H1 (cell line): ENCODE measurements around the gene C15orf61. TPM values are rescaled to one million over a fixed set of nuclear protein-coding genes. Genes with fewer than 3 reads are reported as not detected.

Experiments used
- HDAC2 ChIP-seq, 2 experiments: fragments of 300-600 bp in 1 of 2; sonication (generic) in 1 of 2; IDR thresholded peaks; 2 replicates each; pipeline ENCODE4 v1.6.1; 2011 to 2012; ENCODE audit warnings: low read depth in 2 of 2, low read length in 2 of 2, mild to moderate bottlenecking in 2 of 2, moderate library complexity in 2 of 2, borderline replicate concordance in 1 of 2, inconsistent platforms in 1 of 2
- POU5F1 ChIP-seq: IDR thresholded peaks from 2 replicates; pipeline ENCODE4 v1.6.1; 2011; ENCODE audit warnings: low read depth, mild to moderate bottlenecking, low read length, moderate library complexity
- SIRT6 ChIP-seq: IDR thresholded peaks from one replicate; pipeline ENCODE4 v1.7.1; 2012; ENCODE audit warnings: low read length, inconsistent platforms
- SRF ChIP-seq: IDR thresholded peaks from 2 replicates; pipeline ENCODE4 v1.6.1; 2011; ENCODE audit warnings: mild to moderate bottlenecking, low read depth, low read length, moderate library complexity
- TAF1 ChIP-seq: IDR thresholded peaks from 2 replicates; pipeline ENCODE4 v1.6.1; 2011; ENCODE audit warnings: mild to moderate bottlenecking, low read depth, low read length
- ZNF274 ChIP-seq: IDR thresholded peaks from 2 replicates; pipeline ENCODE4 v1.7.0; 2012; ENCODE audit warnings: low read length, borderline replicate concordance; ENCODE audit errors: extremely low read depth
- polyA plus RNA-seq, 7 experiments: library from polyadenylated mRNA; depleted of rRNA in 3 of 7; stranded (reverse) in 5 of 7; unstranded in 2 of 7; fragments of >200 nt in 5 of 7; fragments of 200-250 nt in 2 of 7; gene quantifications; 1 replicate in 5 of 7; 2 replicates in 1 of 7; 4 replicates in 1 of 7; pipeline versions ENCODE4 v1.2.1 to v1.2.3, GENCODE V29; 2011 to 2013; ENCODE audit warnings: missing spikeins in 2 of 7, mixed read lengths in 2 of 7
- total RNA-seq: library from RNA; stranded (reverse); fragmentation: NEBNext Ultra II Directional; extraction: Animal tissue kit (Norgen Biotek cat#: 25700); gene quantifications from 2 replicates; pipeline ENCODE4 v1.2.1, GENCODE V29; 2021
- TF ChIP-seq, protein P1 (sequence below): fragments of 300-600 bp; sonication (generic); IDR thresholded peaks from 2 replicates; pipeline ENCODE4 v1.7.1; 2012; ENCODE audit warnings: low read length, moderate library complexity, mild to moderate bottlenecking, inconsistent platforms; ENCODE audit not compliant: insufficient replicate concordance
- TF ChIP-seq, protein P2 (sequence below): IDR thresholded peaks from 2 replicates; pipeline ENCODE4 v1.6.1; 2011; ENCODE audit warnings: low read depth, mild to moderate bottlenecking, low read length; ENCODE audit not compliant: insufficient read depth

Gene C15orf61
- total and polyA plus RNA-seq, 2 of the 8 experiments (the other 6 are each of a cell fraction or from before 2014, with no cell fraction given) = 1.7 to 2.0 TPM

DNA sequence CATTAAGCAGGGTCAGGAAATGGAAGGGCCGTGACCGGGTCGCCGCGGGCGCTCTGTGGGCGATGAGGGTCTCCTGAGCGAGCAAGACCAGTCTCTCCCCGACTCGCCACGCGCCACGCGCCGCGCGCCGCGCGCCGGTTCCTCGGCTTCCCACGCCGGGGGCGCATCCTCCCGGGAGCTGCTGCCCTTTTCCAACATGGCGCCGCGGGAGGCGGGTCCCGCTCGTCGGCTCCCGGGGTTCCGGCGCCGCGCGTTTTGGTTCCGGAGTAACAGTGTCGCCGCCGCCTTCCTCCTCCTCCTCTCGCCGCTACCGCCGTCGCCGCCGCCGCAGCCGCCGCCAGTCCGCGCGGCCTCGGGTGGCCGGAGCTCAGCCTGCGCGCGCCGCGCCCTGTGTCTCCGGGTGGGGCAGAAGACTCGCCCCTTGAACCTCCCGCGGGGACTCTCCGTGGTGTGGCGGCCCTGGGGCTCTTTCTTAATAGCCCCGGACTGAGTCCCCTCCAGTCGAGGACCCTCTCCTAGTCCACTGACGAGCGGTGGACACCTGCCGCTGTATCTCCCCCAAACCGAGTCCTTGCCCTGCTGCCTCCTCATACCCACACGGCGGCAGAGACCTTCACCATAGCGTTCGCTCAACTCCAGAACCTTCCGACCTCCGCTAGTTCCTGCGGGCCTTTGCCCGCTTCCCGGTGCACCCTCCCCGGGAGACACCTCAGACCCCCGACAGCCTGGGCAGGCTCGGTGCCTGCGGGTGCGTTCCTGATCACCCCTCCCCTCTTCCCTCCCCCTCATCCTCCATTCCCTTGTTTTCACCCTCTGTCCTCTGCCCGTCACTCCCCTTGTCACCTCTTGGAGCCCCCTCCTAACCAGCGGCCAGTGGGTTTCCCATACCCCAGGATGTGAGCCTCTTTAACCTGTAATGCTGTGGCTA, 21.8 kb downstream of the C15orf61 start, which contains the start of gene MAP2K5 (continued):
- TF ChIP-seq, protein P1, sequence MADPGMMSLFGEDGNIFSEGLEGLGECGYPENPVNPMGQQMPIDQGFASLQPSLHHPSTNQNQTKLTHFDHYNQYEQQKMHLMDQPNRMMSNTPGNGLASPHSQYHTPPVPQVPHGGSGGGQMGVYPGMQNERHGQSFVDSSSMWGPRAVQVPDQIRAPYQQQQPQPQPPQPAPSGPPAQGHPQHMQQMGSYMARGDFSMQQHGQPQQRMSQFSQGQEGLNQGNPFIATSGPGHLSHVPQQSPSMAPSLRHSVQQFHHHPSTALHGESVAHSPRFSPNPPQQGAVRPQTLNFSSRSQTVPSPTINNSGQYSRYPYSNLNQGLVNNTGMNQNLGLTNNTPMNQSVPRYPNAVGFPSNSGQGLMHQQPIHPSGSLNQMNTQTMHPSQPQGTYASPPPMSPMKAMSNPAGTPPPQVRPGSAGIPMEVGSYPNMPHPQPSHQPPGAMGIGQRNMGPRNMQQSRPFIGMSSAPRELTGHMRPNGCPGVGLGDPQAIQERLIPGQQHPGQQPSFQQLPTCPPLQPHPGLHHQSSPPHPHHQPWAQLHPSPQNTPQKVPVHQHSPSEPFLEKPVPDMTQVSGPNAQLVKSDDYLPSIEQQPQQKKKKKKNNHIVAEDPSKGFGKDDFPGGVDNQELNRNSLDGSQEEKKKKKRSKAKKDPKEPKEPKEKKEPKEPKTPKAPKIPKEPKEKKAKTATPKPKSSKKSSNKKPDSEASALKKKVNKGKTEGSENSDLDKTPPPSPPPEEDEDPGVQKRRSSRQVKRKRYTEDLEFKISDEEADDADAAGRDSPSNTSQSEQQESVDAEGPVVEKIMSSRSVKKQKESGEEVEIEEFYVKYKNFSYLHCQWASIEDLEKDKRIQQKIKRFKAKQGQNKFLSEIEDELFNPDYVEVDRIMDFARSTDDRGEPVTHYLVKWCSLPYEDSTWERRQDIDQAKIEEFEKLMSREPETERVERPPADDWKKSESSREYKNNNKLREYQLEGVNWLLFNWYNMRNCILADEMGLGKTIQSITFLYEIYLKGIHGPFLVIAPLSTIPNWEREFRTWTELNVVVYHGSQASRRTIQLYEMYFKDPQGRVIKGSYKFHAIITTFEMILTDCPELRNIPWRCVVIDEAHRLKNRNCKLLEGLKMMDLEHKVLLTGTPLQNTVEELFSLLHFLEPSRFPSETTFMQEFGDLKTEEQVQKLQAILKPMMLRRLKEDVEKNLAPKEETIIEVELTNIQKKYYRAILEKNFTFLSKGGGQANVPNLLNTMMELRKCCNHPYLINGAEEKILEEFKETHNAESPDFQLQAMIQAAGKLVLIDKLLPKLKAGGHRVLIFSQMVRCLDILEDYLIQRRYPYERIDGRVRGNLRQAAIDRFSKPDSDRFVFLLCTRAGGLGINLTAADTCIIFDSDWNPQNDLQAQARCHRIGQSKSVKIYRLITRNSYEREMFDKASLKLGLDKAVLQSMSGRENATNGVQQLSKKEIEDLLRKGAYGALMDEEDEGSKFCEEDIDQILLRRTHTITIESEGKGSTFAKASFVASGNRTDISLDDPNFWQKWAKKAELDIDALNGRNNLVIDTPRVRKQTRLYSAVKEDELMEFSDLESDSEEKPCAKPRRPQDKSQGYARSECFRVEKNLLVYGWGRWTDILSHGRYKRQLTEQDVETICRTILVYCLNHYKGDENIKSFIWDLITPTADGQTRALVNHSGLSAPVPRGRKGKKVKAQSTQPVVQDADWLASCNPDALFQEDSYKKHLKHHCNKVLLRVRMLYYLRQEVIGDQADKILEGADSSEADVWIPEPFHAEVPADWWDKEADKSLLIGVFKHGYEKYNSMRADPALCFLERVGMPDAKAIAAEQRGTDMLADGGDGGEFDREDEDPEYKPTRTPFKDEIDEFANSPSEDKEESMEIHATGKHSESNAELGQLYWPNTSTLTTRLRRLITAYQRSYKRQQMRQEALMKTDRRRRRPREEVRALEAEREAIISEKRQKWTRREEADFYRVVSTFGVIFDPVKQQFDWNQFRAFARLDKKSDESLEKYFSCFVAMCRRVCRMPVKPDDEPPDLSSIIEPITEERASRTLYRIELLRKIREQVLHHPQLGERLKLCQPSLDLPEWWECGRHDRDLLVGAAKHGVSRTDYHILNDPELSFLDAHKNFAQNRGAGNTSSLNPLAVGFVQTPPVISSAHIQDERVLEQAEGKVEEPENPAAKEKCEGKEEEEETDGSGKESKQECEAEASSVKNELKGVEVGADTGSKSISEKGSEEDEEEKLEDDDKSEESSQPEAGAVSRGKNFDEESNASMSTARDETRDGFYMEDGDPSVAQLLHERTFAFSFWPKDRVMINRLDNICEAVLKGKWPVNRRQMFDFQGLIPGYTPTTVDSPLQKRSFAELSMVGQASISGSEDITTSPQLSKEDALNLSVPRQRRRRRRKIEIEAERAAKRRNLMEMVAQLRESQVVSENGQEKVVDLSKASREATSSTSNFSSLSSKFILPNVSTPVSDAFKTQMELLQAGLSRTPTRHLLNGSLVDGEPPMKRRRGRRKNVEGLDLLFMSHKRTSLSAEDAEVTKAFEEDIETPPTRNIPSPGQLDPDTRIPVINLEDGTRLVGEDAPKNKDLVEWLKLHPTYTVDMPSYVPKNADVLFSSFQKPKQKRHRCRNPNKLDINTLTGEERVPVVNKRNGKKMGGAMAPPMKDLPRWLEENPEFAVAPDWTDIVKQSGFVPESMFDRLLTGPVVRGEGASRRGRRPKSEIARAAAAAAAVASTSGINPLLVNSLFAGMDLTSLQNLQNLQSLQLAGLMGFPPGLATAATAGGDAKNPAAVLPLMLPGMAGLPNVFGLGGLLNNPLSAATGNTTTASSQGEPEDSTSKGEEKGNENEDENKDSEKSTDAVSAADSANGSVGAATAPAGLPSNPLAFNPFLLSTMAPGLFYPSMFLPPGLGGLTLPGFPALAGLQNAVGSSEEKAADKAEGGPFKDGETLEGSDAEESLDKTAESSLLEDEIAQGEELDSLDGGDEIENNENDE = no peak
- TF ChIP-seq HDAC2 (IDR thresholded peaks at IDR 0.05; ENCODE audit: borderline replicate concordance in 1 of 2, low read depth in 2 of 2, low read length in 2 of 2) = no peak; a peak in 1 of 4 replicates
- TF ChIP-seq TAF1 = peak; percentile 70
- TF ChIP-seq SIRT6 = no peak
- TF ChIP-seq ZNF274 = no peak
- TF ChIP-seq, protein P2, sequence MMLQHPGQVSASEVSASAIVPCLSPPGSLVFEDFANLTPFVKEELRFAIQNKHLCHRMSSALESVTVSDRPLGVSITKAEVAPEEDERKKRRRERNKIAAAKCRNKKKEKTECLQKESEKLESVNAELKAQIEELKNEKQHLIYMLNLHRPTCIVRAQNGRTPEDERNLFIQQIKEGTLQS = no peak
- TF ChIP-seq SRF = no peak
- no peak for TF ChIP-seq POU5F1
